Measurements from ENCODE around the gene RLN2.

RLN2 gene

DNA sequence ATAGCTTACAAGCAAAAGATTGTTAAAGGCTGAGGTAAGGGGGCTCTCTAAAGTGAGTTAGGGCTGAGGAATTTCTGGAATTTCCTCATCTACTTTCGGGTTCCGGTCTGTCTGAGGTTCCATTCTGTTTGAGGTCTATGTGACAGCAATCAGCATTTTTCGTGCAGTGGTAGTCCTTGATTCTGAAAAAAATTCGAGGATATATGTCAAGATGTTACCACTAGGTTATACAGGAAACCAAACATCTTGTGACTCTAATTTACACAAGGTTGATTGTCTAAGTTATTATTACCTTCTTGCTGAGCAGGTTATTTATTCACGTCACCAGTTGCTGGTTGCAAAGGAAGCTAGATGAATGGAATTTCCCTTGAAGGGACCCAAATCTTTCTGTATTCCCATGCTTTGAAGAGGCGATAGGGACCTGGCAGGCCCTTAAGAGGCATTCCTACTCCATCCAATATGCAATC is 35.2 kb downstream of the RLN2 start:
- no peak for DNase-seq (ENCODE audit: low read depth in 2 of 2)

DNA sequence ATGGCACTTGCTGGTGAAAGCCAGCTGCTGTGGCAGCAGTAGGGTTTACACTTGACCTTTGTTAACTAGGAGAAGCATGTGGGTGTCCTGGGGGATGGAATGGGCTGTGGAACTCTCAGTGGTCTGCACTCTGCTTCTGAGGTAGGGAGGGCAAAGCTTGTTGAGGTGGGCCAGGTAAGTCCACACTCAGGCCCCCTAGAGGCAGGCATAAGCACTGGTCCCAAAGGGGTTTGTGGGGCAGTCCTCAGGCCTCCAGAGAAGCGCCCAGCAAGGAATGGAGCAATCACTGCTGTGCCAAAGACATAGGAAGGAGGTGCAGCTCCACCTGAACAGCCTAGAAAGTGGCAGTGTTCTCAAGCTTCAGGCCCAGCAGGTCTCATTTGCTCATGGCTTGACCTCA is 38.6 kb downstream of the RLN2 start:
- DNase-seq (ENCODE audit: low read depth in 2 of 2), result no peak

DNA sequence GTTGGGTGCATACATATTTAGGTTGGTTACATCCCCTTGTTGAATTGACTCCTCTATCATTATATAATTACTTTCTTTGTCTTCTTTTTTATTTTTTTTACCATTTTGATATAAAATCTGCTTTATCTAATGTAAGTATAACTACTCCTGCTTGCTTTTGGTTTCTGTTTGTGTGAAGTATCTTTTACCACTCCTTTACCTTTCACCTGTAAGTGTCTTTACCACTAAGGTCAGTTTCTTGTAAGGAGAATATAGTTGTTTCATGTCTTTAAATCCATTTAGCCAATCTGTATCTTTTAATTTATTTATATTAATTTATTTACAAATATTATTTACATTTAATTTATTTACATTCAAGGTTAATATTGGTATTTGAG is 40.3 kb downstream of the RLN2 start:
- DNase-seq (ENCODE audit: low read depth in 2 of 2), result no peak

DNA sequence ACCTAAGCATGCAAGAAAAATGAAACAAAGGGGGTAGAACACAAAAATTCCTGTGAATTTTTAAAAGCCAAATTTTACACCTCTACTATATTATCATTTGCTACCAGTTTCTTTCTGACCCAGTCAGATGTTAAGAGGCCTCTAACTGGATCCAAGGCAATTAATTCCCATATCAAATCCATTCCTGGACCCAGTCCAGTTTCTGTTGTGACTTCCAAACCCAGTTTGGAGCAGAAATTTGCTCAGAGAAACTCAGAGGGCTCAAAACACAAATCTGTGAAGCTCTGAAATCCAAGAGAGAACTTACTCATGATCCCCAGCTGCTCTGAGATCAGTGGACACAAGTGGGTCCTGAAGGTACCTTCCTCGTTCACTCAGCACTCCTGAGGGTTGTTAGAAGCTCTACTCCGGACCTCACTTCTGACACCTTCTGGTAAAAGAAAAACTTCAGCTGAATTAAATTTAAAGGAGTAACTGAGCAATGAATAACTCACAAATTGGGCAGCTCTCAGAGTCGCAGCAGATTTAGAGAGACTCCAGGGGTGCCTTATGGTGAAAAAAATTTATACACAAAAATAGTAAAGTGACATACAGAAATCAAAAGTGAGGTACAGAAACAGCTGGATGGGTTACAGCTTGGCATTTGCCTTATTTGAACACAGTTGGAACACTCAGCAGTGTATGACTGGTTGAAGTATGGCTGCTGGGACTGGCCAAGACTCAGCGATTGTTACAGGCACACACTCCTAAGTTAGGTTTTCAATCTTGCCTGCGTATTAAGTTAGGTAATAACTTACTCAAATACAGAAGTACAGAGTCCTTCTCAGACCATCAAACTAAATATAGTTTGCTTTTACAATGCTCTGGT is 40.9 kb downstream of the RLN2 start:
- no peak for DNase-seq (ENCODE audit: low read depth in 2 of 2)

Measured in stimulated activated CD8-positive, alpha-beta memory T cell treated with anti-CD3 and anti-CD28 coated beads, Interleukin-2, amount 100 ng/mL, for 1 hour (primary cell).